ENCODE data around the gene TNIP3. TPM values are rescaled to one million over a fixed set of nuclear protein-coding genes. Genes with fewer than 3 reads are reported as not detected.

Gene TNIP3
- total RNA-seq, 1 experiment from 2014 or later, result not detected

DNA sequence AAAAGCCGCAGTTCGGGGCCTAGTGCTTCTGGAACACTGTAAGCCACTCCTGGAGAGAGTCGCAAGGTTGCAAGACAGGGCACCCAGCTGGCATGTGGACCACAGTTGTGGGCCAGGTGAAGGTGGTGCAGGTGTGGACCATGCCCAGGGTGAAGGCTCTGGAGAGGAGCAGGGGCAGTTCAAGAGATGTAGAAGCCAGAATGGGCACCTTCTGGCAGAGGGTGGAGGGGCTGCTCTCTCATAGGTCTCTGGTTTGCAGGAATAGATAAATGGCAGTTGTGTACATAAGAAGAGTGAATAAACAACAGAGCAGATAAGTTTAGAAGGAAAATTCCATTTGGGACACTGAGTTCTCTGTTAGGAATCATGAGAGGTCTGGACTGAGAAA is 38.6 kb downstream of the TNIP3 start:
- Mint-ChIP-seq H3K9me3 (ENCODE audit: low read depth, unreplicated experiment) (peaks cover 2% of the 10 kb centered on the region), H3K27ac (ENCODE audit: unreplicated experiment) (no peak overlapping the region), H3K27me3 (ENCODE audit: unreplicated experiment) (no peaks in the 10 kb centered on the region), H3K36me3 (ENCODE audit: insufficient read depth, unreplicated experiment) (no peaks in the 10 kb centered on the region), H3K4me1 (ENCODE audit: low read depth, unreplicated experiment) (no peaks in the 10 kb centered on the region), H3K4me3 (ENCODE audit: low read depth, unreplicated experiment) (no peak overlapping the region)
- no TSS peak for BruUV-seq (replicated peaks)
- TF ChIP-seq, protein P1, sequence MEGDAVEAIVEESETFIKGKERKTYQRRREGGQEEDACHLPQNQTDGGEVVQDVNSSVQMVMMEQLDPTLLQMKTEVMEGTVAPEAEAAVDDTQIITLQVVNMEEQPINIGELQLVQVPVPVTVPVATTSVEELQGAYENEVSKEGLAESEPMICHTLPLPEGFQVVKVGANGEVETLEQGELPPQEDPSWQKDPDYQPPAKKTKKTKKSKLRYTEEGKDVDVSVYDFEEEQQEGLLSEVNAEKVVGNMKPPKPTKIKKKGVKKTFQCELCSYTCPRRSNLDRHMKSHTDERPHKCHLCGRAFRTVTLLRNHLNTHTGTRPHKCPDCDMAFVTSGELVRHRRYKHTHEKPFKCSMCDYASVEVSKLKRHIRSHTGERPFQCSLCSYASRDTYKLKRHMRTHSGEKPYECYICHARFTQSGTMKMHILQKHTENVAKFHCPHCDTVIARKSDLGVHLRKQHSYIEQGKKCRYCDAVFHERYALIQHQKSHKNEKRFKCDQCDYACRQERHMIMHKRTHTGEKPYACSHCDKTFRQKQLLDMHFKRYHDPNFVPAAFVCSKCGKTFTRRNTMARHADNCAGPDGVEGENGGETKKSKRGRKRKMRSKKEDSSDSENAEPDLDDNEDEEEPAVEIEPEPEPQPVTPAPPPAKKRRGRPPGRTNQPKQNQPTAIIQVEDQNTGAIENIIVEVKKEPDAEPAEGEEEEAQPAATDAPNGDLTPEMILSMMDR (IDR thresholded peaks at IDR 0.05; ENCODE audit: unreplicated experiment), result no peak
- intact Hi-C loops (cut with micrococcal nuclease; ENCODE audit: unreplicated experiment), result no loop called here
- DNase-seq, result no peak
- CTCF ChIA-PET, result no interaction called here

GRCh38 chr4:121122661-121123060 is 41.5 kb downstream of the TNIP3 start:
- H3K27me3 Mint-ChIP-seq (ENCODE audit: unreplicated experiment), result no peaks in the 10 kb centered on the region
- no peak for DNase-seq
- H3K27ac Mint-ChIP-seq (ENCODE audit: unreplicated experiment), result no peak overlapping the region
- H3K9me3 Mint-ChIP-seq (ENCODE audit: low read depth, unreplicated experiment), result peaks cover 2% of the 10 kb centered on the region
- no peak overlapping the region for H3K4me3 Mint-ChIP-seq (ENCODE audit: low read depth, unreplicated experiment)
- H3K4me1 Mint-ChIP-seq (ENCODE audit: low read depth, unreplicated experiment), result no peaks in the 10 kb centered on the region
- intact Hi-C loops (cut with micrococcal nuclease; ENCODE audit: unreplicated experiment), result no loop called here
- no TSS peak for BruUV-seq (replicated peaks)
- TF ChIP-seq, protein P1 (IDR thresholded peaks at IDR 0.05; ENCODE audit: unreplicated experiment), result no peak
- CTCF ChIA-PET, result no interaction called here
- H3K36me3 Mint-ChIP-seq (ENCODE audit: insufficient read depth, unreplicated experiment), result no peaks in the 10 kb centered on the region

GRCh38 chr4:121119715-121120114 is 44.4 kb downstream of the TNIP3 start:
- no peaks in the 10 kb centered on the region for H3K27me3 Mint-ChIP-seq (ENCODE audit: unreplicated experiment)
- no peak overlapping the region for H3K4me3 Mint-ChIP-seq (ENCODE audit: low read depth, unreplicated experiment)
- CTCF ChIA-PET, result no interaction called here
- intact Hi-C loops (cut with micrococcal nuclease; ENCODE audit: unreplicated experiment), result no loop called here
- H3K9me3 Mint-ChIP-seq (ENCODE audit: low read depth, unreplicated experiment), result peaks cover 2% of the 10 kb centered on the region
- BruUV-seq (replicated peaks), result no TSS peak
- H3K27ac Mint-ChIP-seq (ENCODE audit: unreplicated experiment), result no peak overlapping the region
- no peaks in the 10 kb centered on the region for H3K4me1 Mint-ChIP-seq (ENCODE audit: low read depth, unreplicated experiment)
- no peak for DNase-seq
- no peaks in the 10 kb centered on the region for H3K36me3 Mint-ChIP-seq (ENCODE audit: insufficient read depth, unreplicated experiment)
- TF ChIP-seq, protein P1 (IDR thresholded peaks at IDR 0.05; ENCODE audit: unreplicated experiment), result no peak

DNA sequence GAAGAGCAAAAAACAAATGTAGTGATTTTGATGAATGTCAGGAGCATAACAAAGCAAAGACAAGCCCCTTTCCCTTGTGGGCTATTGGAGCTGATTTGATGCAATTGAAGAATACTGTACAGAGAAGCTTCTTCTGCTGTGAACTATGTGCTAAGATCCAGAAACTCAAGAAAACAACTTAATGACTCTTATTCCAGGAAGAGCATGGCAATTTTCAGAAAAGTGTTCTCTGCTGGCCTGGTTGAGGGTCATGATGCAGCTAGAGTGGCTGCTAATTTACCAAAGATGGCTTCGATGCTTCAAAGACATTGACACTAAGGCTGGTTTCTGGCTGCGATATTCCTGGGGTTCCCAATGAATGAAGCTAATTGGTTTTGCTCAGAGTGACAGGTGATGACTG is 45.8 kb downstream of the TNIP3 start:
- Mint-ChIP-seq H3K9me3 (ENCODE audit: low read depth, unreplicated experiment) (peaks cover 2% of the 10 kb centered on the region), H3K27me3 (ENCODE audit: unreplicated experiment) (no peaks in the 10 kb centered on the region), H3K4me3 (ENCODE audit: low read depth, unreplicated experiment) (no peak overlapping the region), H3K36me3 (ENCODE audit: insufficient read depth, unreplicated experiment) (no peaks in the 10 kb centered on the region), H3K27ac (ENCODE audit: unreplicated experiment) (no peak overlapping the region), H3K4me1 (ENCODE audit: low read depth, unreplicated experiment) (no peaks in the 10 kb centered on the region)
- intact Hi-C loops (cut with micrococcal nuclease; ENCODE audit: unreplicated experiment), result no loop called here
- TF ChIP-seq, protein P1 (IDR thresholded peaks at IDR 0.05; ENCODE audit: unreplicated experiment), result no peak
- no TSS peak for BruUV-seq (replicated peaks)
- no peak for DNase-seq
- CTCF ChIA-PET, result no interaction called here

Data from Calu3 (cell line).